ENCODE results near the gene DOCK6.

Gene DOCK6

DNA sequence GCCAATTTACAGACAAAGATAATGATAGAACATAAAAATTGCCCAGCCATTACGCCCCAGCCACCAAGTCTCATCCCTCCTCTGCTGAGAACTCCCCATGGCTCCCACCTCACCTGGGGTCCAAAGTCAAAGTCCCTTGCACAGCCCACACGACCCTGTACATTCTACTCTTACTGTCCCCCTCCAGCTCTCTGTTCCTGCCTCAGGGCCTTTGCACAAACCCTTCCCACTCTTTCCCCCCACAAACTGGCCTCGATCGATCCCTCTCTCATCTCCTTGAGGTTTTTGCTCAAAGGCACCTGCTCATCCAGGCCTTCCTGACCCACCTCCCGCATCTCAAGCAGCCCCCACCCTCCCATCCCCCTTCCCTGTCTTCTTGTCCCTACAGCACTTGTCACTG is 1.3 kb downstream of the DOCK6 start:
- no peaks in the 10 kb centered on the region for H3K36me3 ChIP-seq (ENCODE audit: control insufficient read depth in 2 of 2, insufficient read depth in 1 of 2, low read length in 2 of 2)
- no peak overlapping the region for H3K4me3 ChIP-seq (ENCODE audit: low read depth, low read length)
- peak; percentile 64; the same call in 1 of the 2 replicates for TF ChIP-seq ZNF280D (tag by site-specific recombination; IDR thresholded peaks at IDR 0.05)
- peak; percentile 100 for TF ChIP-seq ZNF623 (tag by site-specific recombination; IDR thresholded peaks at IDR 0.05)
- no peak for TF ChIP-seq ZNF521 (tag by site-specific recombination; IDR thresholded peaks at IDR 0.05)
- TF ChIP-seq, protein P1, sequence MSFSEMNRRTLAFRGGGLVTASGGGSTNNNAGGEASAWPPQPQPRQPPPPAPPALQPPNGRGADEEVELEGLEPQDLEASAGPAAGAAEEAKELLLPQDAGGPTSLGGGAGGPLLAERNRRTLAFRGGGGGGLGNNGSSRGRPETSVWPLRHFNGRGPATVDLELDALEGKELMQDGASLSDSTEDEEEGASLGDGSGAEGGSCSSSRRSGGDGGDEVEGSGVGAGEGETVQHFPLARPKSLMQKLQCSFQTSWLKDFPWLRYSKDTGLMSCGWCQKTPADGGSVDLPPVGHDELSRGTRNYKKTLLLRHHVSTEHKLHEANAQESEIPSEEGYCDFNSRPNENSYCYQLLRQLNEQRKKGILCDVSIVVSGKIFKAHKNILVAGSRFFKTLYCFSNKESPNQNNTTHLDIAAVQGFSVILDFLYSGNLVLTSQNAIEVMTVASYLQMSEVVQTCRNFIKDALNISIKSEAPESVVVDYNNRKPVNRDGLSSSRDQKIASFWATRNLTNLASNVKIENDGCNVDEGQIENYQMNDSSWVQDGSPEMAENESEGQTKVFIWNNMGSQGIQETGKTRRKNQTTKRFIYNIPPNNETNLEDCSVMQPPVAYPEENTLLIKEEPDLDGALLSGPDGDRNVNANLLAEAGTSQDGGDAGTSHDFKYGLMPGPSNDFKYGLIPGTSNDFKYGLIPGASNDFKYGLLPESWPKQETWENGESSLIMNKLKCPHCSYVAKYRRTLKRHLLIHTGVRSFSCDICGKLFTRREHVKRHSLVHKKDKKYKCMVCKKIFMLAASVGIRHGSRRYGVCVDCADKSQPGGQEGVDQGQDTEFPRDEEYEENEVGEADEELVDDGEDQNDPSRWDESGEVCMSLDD (tag by site-specific recombination; IDR thresholded peaks at IDR 0.05): 0 out of 2 replicates have a peak, but pooled peaks have one; percentile 15
- POLR2A ChIA-PET: no interaction called here
- H3K27ac ChIP-seq (ENCODE audit: extremely low read depth, low read depth, low read length): no peak overlapping the region
- H3K4me1 ChIP-seq (ENCODE audit: control insufficient read depth, insufficient read depth, low read length): no peaks in the 10 kb centered on the region; the same call in 1 of the 2 replicates
- no peaks in the 10 kb centered on the region for H3K9me3 ChIP-seq (ENCODE audit: control insufficient read depth, insufficient read depth, low read depth, low read length)
- CTCF ChIA-PET: interaction anchor here (1.1 kb wide), 1 partner anchor 17 kb away, joined by 8 read pairs; no protein-coding TSS in a partner anchor

DNA sequence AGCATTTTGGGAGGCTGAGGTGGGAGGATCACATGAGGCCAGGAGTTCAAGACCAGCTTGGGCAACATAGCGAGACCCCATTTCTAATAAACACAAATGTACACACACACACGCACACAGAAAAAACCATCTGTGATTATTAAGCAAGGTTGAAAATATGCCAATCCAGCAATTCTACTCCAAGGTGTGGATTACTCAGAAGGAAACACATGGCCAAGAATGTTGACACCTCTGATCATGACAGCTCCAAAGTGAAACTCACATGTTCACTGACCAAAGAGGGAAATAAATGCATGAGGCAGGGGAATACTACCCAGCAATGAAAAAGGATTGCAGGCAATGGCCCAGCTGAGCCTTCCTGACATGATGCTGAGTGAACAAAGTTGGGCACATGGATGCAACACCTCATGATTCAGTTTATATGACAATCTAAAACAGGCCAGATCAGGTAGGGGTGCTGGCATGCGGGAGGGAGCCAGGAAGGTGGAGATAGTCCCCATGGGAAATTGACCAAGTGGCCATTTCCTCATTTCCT is 4.4 kb downstream of the DOCK6 start:
- H3K36me3 ChIP-seq (ENCODE audit: control insufficient read depth in 2 of 2, insufficient read depth in 1 of 2, low read length in 2 of 2): no peaks in the 10 kb centered on the region
- POLR2A ChIA-PET: interaction anchor here (0.7 kb wide), 1 partner anchor 379 kb away, joined by 3 read pairs; no protein-coding TSS in a partner anchor
- CTCF ChIA-PET: interaction anchor here (0.6 kb wide), 1 partner anchor 223 kb away, joined by 4 read pairs; no protein-coding TSS in a partner anchor
- no peak overlapping the region for H3K4me3 ChIP-seq (ENCODE audit: low read depth, low read length)
- no peaks in the 10 kb centered on the region; the same call in 1 of the 2 replicates for H3K4me1 ChIP-seq (ENCODE audit: control insufficient read depth, insufficient read depth, low read length)
- H3K27ac ChIP-seq (ENCODE audit: extremely low read depth, low read depth, low read length): no peak overlapping the region
- H3K9me3 ChIP-seq (ENCODE audit: control insufficient read depth, insufficient read depth, low read depth, low read length): no peaks in the 10 kb centered on the region
- no peak for TF ChIP-seq ZNF571 (tag by site-specific recombination; IDR thresholded peaks at IDR 0.05)
- no peak for TF ChIP-seq TCF7L2 (IDR thresholded peaks at IDR 0.05; ENCODE audit: borderline replicate concordance, low read depth, low read length)
- no peak for TF ChIP-seq ZNF335 (tag by site-specific recombination; conservative IDR thresholded peaks at IDR 0.05)
- TF ChIP-seq ZNF274 (IDR thresholded peaks at IDR 0.05; ENCODE audit: low read length): no peak
- no peak for TF ChIP-seq ZNF274 (tag by site-specific recombination; IDR thresholded peaks at IDR 0.05; ENCODE audit: borderline replicate concordance)
- TF ChIP-seq, protein P2, sequence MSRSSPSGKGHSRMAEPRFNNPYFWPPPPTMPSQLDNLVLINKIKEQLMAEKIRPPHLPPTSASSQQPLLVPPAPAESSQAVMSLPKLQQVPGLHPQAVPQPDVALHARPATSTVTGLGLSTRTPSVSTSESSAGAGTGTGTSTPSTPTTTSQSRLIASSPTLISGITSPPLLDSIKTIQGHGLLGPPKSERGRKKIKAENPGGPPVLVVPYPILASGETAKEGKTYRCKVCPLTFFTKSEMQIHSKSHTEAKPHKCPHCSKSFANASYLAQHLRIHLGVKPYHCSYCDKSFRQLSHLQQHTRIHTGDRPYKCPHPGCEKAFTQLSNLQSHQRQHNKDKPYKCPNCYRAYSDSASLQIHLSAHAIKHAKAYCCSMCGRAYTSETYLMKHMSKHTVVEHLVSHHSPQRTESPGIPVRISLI (tag by site-specific recombination; IDR thresholded peaks at IDR 0.05): no peak
- TF ChIP-seq KLF8 (tag by site-specific recombination; IDR thresholded peaks at IDR 0.05): no peak
- TF ChIP-seq, protein P3, sequence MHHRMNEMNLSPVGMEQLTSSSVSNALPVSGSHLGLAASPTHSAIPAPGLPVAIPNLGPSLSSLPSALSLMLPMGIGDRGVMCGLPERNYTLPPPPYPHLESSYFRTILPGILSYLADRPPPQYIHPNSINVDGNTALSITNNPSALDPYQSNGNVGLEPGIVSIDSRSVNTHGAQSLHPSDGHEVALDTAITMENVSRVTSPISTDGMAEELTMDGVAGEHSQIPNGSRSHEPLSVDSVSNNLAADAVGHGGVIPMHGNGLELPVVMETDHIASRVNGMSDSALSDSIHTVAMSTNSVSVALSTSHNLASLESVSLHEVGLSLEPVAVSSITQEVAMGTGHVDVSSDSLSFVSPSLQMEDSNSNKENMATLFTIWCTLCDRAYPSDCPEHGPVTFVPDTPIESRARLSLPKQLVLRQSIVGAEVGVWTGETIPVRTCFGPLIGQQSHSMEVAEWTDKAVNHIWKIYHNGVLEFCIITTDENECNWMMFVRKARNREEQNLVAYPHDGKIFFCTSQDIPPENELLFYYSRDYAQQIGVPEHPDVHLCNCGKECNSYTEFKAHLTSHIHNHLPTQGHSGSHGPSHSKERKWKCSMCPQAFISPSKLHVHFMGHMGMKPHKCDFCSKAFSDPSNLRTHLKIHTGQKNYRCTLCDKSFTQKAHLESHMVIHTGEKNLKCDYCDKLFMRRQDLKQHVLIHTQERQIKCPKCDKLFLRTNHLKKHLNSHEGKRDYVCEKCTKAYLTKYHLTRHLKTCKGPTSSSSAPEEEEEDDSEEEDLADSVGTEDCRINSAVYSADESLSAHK (tag by site-specific recombination; IDR thresholded peaks at IDR 0.05): no peak
- no peak for TF ChIP-seq ZNF624 (tag by site-specific recombination; IDR thresholded peaks at IDR 0.05)
- TF ChIP-seq, protein P4, sequence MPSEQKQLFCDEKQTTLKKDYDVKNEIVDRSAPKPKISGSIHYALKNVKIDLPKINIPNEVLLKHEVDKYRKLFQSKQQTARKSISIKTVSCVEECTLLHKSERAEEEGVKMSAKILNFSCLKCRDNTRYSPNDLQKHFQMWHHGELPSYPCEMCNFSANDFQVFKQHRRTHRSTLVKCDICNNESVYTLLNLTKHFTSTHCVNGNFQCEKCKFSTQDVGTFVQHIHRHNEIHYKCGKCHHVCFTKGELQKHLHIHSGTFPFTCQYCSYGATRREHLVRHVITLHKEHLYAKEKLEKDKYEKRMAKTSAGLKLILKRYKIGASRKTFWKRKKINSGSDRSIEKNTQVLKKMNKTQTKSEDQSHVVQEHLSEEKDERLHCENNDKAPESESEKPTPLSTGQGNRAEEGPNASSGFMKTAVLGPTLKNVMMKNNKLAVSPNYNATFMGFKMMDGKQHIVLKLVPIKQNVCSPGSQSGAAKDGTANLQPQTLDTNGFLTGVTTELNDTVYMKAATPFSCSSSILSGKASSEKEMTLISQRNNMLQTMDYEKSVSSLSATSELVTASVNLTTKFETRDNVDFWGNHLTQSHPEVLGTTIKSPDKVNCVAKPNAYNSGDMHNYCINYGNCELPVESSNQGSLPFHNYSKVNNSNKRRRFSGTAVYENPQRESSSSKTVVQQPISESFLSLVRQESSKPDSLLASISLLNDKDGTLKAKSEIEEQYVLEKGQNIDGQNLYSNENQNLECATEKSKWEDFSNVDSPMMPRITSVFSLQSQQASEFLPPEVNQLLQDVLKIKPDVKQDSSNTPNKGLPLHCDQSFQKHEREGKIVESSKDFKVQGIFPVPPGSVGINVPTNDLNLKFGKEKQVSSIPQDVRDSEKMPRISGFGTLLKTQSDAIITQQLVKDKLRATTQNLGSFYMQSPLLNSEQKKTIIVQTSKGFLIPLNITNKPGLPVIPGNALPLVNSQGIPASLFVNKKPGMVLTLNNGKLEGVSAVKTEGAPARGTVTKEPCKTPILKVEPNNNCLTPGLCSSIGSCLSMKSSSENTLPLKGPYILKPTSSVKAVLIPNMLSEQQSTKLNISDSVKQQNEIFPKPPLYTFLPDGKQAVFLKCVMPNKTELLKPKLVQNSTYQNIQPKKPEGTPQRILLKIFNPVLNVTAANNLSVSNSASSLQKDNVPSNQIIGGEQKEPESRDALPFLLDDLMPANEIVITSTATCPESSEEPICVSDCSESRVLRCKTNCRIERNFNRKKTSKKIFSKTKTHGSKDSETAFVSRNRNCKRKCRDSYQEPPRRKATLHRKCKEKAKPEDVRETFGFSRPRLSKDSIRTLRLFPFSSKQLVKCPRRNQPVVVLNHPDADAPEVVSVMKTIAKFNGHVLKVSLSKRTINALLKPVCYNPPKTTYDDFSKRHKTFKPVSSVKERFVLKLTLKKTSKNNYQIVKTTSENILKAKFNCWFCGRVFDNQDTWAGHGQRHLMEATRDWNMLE (tag by site-specific recombination; conservative IDR thresholded peaks at IDR 0.05; ENCODE audit: low read depth): no peak
- peak; percentile 100 for TF ChIP-seq ZNF146 (tag by site-specific recombination; IDR thresholded peaks at IDR 0.05)
- no peak for TF ChIP-seq ZNF280D (tag by site-specific recombination; IDR thresholded peaks at IDR 0.05)
